Panc1 (cell line): Measurements from ENCODE around the gene TMEM8B. TPM values are rescaled to one million over a fixed set of nuclear protein-coding genes. Genes with fewer than 3 reads are reported as not detected.

Experiments used
- ATAC-seq: fragments of 200-7000 bp; cut with Tn5 transposase; 2 replicates; pipeline ENCODE4 v1.9.1; 2020; ENCODE audit warnings: mild to moderate bottlenecking, moderate library complexity
- BruUV-seq: library from RNA; stranded (reverse); fragments of 400-500 nt; replicated peaks from 2 replicates; lab custom pipeline; 2021; lab: Mats Ljungman, UMichigan
- CTCF ChIA-PET: fragments of 300-600 bp; sonication (Branson Sonifier 250); formaldehyde crosslinking; loops from one replicate; lab custom pipeline; 2022; ENCODE audit warnings: antibody characterized with exemption; lab: Charles Lee
- POLR2A ChIA-PET: fragments of 300-600 bp; sonication (Branson Sonifier 250); formaldehyde crosslinking; loops from one replicate; lab custom pipeline; 2022; ENCODE audit warnings: antibody characterized with exemption; lab: Charles Lee
- DNase-seq: peaks from one replicate; pipeline ENCODE4 v3.0.0-alpha.2; 2010; ENCODE audit warnings: low read depth, low spot score
- H3K27ac ChIP-seq: 2 replicates; pipeline ENCODE4 v1.5.1; 2011; ENCODE audit warnings: mild to moderate bottlenecking, low read length, inconsistent platforms
- H3K27me3 ChIP-seq: fragments of 200-500 bp; sonication (Bioruptor generic); 2 replicates; pipeline ENCODE4 v1.6.0; 2014; ENCODE audit warnings: low read length, inconsistent platforms; ENCODE audit not compliant: control insufficient read depth, insufficient read depth
- H3K36me3 ChIP-seq: fragments of 200-500 bp; sonication (Bioruptor generic); 2 replicates; pipeline ENCODE4 v1.5.1; 2014; ENCODE audit warnings: inconsistent platforms, mild to moderate bottlenecking, low read length, moderate library complexity; ENCODE audit not compliant: control insufficient read depth, insufficient read depth
- H3K4me1 ChIP-seq: 2 replicates; pipeline ENCODE4 v1.5.1; 2011; ENCODE audit warnings: inconsistent platforms, mild to moderate bottlenecking, low read length, moderate library complexity; ENCODE audit not compliant: control insufficient read depth, insufficient read depth
- H3K4me3 ChIP-seq, 2 experiments: 2 replicates each; pipeline ENCODE4 v1.5.1; 2011 to 2012; ENCODE audit warnings: low read depth in 2 of 2, low read length in 2 of 2, mild to moderate bottlenecking in 2 of 2, inconsistent platforms in 1 of 2, moderate library complexity in 1 of 2
- H3K9me3 ChIP-seq: fragments of 200-500 bp; sonication (Bioruptor generic); 2 replicates; pipeline ENCODE4 v1.5.1; 2014; ENCODE audit warnings: low read depth, mild to moderate bottlenecking, inconsistent platforms, low read length, moderate library complexity; ENCODE audit not compliant: control insufficient read depth, insufficient read depth
- POLR2AphosphoS5 ChIP-seq: IDR thresholded peaks from 2 replicates; pipeline ENCODE4 v1.6.1; 2012; ENCODE audit warnings: mild to moderate bottlenecking, low read depth, low read length, moderate library complexity
- SIN3A ChIP-seq: IDR thresholded peaks from 2 replicates; pipeline ENCODE4 v1.6.1; 2012; ENCODE audit warnings: low read depth, mild to moderate bottlenecking, low read length, moderate library complexity, borderline replicate concordance; ENCODE audit not compliant: insufficient read depth
- TCF7L2 ChIP-seq: IDR thresholded peaks from 2 replicates; pipeline ENCODE4 v1.6.1; 2011; ENCODE audit warnings: mild to moderate bottlenecking, low read depth, low read length, inconsistent platforms
- in situ Hi-C: cut with HindIII; loops from 2 replicates; pipeline ENCODE4 v1.10.0; 2016; ENCODE audit warnings: low sequenced_read_pairs, low pct_unique_long_range_greater_than_20kb
- intact Hi-C: fragments of 100-400 bp; cut with micrococcal nuclease; formaldehyde crosslinking; loops from one replicate; pipeline ENCODE4 v1.10.0; 2022; ENCODE audit not compliant: unreplicated experiment
- total RNA-seq: library from RNA; stranded (reverse); gene quantifications from one replicate; pipeline ENCODE4 v1.2.1, GENCODE V29; 2021; ENCODE audit not compliant: unreplicated experiment
- TF ChIP-seq, protein P1 (sequence below), 2 experiments: IDR thresholded peaks; 2 replicates each; pipeline ENCODE4 v1.6.1; 2011 to 2012; ENCODE audit warnings: low read depth in 2 of 2, control low read depth in 1 of 2, low read length in 1 of 2, mild to moderate bottlenecking in 1 of 2, moderate library complexity in 1 of 2; ENCODE audit not compliant: insufficient read depth in 1 of 2
- TF ChIP-seq, protein P2 (sequence below): fragments of 450-650 bp; IDR thresholded peaks from 2 replicates; pipeline ENCODE4 v1.5.1; 2017; ENCODE audit warnings: mild to moderate bottlenecking

Gene TMEM8B
- total RNA-seq, 1 experiment from 2014 or later: 7.9 TPM

DNA sequence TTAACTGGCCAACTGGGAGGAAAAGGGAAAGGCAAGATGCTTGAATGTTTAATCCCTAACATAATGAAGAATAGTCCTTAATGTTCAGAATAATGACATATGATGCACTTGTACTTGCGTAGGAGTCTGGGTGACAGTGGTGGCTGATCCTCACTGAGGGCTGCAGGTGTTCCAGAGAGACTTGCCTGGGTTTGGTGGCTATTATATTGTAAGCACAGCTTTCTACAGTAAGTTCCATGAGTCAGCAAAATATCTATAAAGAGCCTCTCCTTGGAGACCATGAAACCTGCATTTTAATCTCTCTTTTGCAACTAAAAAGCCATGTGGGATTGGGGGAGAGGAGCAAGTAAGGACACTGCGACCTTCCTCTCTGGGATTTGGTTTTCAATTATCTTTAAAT is 39.5 kb upstream of the TMEM8B start:
- TF ChIP-seq SIN3A: no peak
- TF ChIP-seq, protein P1, sequence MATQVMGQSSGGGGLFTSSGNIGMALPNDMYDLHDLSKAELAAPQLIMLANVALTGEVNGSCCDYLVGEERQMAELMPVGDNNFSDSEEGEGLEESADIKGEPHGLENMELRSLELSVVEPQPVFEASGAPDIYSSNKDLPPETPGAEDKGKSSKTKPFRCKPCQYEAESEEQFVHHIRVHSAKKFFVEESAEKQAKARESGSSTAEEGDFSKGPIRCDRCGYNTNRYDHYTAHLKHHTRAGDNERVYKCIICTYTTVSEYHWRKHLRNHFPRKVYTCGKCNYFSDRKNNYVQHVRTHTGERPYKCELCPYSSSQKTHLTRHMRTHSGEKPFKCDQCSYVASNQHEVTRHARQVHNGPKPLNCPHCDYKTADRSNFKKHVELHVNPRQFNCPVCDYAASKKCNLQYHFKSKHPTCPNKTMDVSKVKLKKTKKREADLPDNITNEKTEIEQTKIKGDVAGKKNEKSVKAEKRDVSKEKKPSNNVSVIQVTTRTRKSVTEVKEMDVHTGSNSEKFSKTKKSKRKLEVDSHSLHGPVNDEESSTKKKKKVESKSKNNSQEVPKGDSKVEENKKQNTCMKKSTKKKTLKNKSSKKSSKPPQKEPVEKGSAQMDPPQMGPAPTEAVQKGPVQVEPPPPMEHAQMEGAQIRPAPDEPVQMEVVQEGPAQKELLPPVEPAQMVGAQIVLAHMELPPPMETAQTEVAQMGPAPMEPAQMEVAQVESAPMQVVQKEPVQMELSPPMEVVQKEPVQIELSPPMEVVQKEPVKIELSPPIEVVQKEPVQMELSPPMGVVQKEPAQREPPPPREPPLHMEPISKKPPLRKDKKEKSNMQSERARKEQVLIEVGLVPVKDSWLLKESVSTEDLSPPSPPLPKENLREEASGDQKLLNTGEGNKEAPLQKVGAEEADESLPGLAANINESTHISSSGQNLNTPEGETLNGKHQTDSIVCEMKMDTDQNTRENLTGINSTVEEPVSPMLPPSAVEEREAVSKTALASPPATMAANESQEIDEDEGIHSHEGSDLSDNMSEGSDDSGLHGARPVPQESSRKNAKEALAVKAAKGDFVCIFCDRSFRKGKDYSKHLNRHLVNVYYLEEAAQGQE (IDR thresholded peaks at IDR 0.05; ENCODE audit: insufficient read depth in 1 of 2, low read depth in 2 of 2, low read length in 1 of 2): no peak
- no peak for TF ChIP-seq TCF7L2
- TF ChIP-seq, protein P2, sequence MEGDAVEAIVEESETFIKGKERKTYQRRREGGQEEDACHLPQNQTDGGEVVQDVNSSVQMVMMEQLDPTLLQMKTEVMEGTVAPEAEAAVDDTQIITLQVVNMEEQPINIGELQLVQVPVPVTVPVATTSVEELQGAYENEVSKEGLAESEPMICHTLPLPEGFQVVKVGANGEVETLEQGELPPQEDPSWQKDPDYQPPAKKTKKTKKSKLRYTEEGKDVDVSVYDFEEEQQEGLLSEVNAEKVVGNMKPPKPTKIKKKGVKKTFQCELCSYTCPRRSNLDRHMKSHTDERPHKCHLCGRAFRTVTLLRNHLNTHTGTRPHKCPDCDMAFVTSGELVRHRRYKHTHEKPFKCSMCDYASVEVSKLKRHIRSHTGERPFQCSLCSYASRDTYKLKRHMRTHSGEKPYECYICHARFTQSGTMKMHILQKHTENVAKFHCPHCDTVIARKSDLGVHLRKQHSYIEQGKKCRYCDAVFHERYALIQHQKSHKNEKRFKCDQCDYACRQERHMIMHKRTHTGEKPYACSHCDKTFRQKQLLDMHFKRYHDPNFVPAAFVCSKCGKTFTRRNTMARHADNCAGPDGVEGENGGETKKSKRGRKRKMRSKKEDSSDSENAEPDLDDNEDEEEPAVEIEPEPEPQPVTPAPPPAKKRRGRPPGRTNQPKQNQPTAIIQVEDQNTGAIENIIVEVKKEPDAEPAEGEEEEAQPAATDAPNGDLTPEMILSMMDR: no peak
- TF ChIP-seq POLR2AphosphoS5: no peak
- DNase-seq: no peak
- no peaks in the 10 kb centered on the region for H3K36me3 ChIP-seq
- POLR2A ChIA-PET: no interaction called here
- intact Hi-C loops (no loop called here), in situ Hi-C loops (no loop called here)
- no peak for ATAC-seq
- no peaks in the 10 kb centered on the region for H3K4me1 ChIP-seq
- no peak overlapping the region for H3K27ac ChIP-seq
- H3K4me3 ChIP-seq: no peak overlapping the region
- BruUV-seq: no TSS peak
- CTCF ChIA-PET: interaction anchor here (0.6 to 1.6 kb wide), 9 partner anchors 11 to 142 kb away, joined by 3 to 18 read pairs (median 6); partner anchors contain the start of gene SPAG8
- no peaks in the 10 kb centered on the region for H3K9me3 ChIP-seq
- H3K27me3 ChIP-seq: no peaks in the 10 kb centered on the region

DNA sequence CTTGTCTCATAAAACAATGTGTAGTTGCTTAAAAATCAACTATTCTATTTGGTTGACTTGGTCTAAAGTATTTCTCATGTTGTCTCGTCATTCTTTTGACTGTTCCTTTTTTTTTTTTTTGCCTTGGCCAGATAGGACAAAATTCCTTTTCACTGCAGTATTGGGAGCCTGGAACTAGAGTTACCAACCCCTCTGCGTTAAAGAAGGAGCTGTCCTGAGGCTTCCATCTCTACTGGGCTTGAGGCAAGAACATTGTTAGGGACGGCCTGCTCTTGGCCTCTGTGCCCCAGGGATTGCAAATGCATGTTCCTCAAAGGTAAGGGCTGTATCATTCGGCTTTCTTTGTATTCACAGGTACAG is 39.0 kb upstream of the TMEM8B start:
- ChIA-PET POLR2A (no interaction called here), CTCF (interaction anchor here (0.5 to 1.4 kb wide), 18 partner anchors 11 to 305 kb away, joined by 3 to 18 read pairs (median 5); partner anchors contain the start of gene SPAG8)
- no peaks in the 10 kb centered on the region for H3K4me1 ChIP-seq
- ATAC-seq (peak; percentile 54), DNase-seq (no peak)
- in situ Hi-C loops: no loop called here
- no peaks in the 10 kb centered on the region for H3K36me3 ChIP-seq
- BruUV-seq: no TSS peak
- H3K27ac ChIP-seq: no peak overlapping the region
- H3K4me3 ChIP-seq: no peak overlapping the region
- no peak for TF ChIP-seq SIN3A
- no peak for TF ChIP-seq POLR2AphosphoS5
- TF ChIP-seq, protein P1 (IDR thresholded peaks at IDR 0.05; ENCODE audit: insufficient read depth in 1 of 2, low read depth in 2 of 2, low read length in 1 of 2): no peak
- TF ChIP-seq, protein P2: no peak
- TF ChIP-seq TCF7L2: no peak
- H3K9me3 ChIP-seq: no peaks in the 10 kb centered on the region
- intact Hi-C loops: loop anchor here (1.0 kb wide), 1 partner anchor 92 kb away; no protein-coding TSS in a partner anchor
- H3K27me3 ChIP-seq: no peaks in the 10 kb centered on the region
